Fibroblast of skin of back (primary cell): ENCODE results near the gene SPRR1A.
"Not testable (repeated sequence)": the region's sequence is repeated elsewhere in the genome, so short reads cannot be mapped to it uniquely, and the experiment has no call there.

Experiments used
- DNase-seq: peaks from one replicate; pipeline ENCODE4 v3.0.0-alpha.2; 2013

The SPRR1A gene

DNA sequence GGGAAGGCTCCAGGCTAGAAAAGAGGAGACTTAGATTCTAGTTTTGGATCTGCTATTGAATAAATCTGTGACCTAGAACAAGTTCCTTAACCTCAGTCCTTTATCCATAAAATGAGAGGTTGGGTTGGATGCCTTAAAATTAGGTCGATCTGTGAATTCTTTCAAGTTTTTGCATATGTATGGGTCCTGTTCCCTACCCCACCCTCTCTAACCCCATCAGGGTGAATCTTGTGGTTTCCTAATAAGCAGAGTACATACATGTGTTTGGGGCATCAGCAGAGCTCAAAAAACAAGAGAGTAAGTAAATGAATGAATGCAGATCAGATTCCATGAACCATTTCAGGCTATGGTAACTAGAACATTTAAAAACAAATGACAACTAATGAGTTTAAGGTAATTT lies 7.2 kb upstream of the SPRR1A start:
- no peak for DNase-seq

- DNase-seq, result no peak
These were observed 6.3 kb upstream of the SPRR1A start for GRCh38 chr1:152977614-152978013.

GRCh38 chr1:152980676-152981075 lies 3.2 kb upstream of the SPRR1A start:
- DNase-seq, result no peak

DNA sequence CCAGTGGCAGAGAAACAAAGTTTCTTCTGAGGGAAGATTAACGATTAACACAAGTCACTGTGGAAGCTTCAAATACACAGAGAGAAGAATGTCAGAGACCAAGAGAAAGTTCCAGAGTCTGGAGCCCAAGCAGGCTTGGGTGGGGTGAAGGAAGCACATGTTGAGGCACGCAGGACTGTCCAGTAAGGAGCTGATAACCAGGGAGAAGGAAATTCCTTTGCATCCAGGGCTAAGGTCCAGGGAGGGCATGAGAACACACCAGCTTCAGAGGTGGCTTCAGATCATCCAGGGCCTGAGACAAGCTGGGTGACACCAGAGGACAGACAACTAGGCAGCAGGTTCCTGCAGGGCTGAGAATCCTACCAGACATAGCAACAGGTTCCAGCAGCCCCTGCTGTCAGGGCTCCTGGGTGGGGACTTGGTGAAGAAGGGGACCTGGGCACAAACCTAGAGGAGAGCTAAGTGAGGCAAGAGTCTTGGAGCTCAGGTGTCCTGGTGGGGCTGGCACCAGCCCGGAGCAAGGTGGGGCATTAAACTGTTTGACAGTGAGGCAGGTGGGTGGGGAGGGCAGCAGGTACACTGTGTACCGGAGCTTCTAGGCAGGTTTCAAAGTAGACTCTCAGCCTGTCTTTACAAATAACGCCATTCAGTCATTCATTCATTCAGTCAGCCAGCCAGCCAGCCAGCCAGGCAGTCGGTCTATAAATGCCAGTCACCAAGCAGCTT lies 2.6 kb upstream of the SPRR1A start:
- no peak for DNase-seq

GRCh38 chr1:152982076-152982475 lies 1.8 kb upstream of the SPRR1A start:
- no peak for DNase-seq

- DNase-seq, result no peak
These were observed 647 bp upstream of the SPRR1A start for GRCh38 chr1:152983234-152983633.

- DNase-seq, result no peak
These were observed 2.7 kb downstream of the SPRR1A start for GRCh38 chr1:152986578-152986977.

- no peak for DNase-seq
These were observed 9.3 kb downstream of the SPRR1A start for GRCh38 chr1:152993186-152993585.

- DNase-seq, result no peak
These were observed 12.0 kb downstream of the SPRR1A start for GRCh38 chr1:152995842-152996241.

DNA sequence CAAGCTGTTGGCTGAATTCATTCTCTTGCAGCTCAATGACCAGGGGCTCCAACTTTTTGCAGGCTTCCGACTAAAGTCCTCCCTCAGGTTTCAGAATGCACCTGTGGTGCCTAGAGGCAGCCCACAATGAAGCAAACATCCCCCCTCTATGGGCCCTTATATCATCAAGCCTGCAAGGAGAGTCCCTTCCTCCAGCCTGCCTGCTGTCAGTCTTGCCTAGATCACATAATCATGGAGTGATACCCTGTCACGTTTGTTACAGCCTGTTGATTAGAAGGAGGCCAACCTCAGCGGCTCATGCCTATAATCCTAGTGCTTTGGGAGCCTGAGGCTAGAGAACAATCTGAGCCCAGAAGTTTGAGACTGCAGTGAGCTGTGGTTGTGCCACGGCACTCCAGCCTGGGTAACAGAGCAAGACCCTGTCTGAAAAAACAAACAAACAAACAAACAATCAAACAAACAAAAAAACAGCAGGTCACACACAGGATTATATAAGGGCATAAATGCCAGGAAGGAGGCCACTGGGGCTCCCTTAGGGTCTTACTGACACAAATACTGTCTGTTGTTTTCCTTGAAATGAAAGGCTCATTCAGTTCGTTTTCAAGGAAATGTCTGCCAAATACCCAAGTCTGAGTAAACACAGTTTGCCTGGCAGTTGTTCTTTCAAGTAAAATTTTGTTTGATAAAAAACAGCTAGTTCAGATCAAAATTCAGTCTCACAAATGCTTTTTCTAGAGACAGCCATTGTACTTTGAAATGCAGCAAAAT lies 12.9 kb downstream of the SPRR1A start:
- no peak for DNase-seq

DNA sequence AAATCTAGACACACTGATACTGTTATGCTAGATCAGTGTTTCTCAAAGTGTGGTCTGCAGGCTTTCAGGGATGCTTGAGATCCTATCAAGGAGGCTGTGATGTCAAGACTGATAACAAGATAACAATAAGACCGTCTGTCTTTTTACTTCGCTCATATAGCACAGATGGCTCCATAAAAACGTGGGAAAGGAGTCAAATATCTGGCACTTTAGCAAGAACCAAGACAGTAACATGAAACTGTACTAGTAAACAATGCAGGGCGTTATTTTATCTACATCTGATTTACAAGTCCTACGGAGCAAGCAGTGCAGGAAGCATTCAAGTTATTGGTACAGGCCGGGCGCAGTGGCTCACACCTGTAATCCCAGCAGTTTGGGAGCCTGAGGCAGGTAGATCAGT lies 14.0 kb downstream of the SPRR1A start:
- no peak for DNase-seq

GRCh38 chr1:152998476-152998875 lies 14.6 kb downstream of the SPRR1A start:
- DNase-seq, result no peak

- DNase-seq, result no peak
These were observed 15.9 kb downstream of the SPRR1A start for GRCh38 chr1:152999818-153000217.

- DNase-seq, result no peak
These were observed 16.4 kb downstream of the SPRR1A start for GRCh38 chr1:153000294-153000693.

- DNase-seq, result no peak
These were observed 17.5 kb downstream of the SPRR1A start, which contains the start of gene SPRR3 for GRCh38 chr1:153001382-153001781. SPRR3 (plus strand) TSS chr1:153001749; CDS start chr1:153003021, 1,272 bp downstream.

DNA sequence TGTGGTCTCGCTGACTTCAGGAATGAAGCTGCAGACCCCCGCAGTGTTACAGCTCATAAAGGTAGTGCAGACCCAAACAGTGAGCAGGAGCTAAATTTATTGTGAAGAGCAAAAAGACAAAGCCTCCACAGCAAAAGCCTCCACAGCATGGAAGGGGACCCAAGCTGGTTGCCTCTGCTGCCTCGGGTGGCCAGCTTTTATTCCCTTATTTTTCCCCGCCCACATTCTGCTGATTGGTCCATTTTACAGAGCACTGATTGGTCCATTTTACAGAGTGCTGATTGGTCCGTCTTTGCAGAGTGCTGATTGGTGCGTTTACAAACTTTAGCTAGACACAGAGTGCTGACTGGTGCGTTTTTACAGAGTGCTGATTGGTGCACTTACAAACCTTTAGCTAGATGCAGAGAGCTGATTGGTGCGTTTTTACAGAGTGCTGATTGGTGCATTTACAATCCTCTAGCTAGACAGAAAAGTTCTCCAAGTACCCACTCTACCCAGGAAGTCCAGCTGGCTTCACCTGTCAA lies 27.4 kb downstream of the SPRR1A start:
- DNase-seq, result not testable (repeated sequence)

DNA sequence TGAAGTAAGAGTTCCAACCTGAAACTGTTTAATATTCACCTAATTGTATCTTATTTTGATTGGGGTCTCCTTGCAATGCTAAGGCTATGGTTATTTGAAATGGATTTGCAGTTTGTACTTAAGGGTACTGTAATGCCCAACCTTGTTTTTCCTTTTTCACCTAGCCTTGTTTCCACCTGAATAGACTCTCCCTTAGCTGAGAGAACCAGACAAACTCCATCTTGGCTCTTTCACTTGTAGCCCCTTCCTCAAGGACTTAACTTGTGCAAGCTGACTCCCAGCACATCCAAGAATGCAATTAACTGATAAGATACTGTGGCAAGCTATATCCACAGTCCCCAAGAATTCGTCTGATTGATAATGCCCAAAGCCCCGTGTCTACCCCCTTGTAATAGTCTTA lies 37.9 kb downstream of the SPRR1A start:
- DNase-seq, result not testable (repeated sequence)

DNA sequence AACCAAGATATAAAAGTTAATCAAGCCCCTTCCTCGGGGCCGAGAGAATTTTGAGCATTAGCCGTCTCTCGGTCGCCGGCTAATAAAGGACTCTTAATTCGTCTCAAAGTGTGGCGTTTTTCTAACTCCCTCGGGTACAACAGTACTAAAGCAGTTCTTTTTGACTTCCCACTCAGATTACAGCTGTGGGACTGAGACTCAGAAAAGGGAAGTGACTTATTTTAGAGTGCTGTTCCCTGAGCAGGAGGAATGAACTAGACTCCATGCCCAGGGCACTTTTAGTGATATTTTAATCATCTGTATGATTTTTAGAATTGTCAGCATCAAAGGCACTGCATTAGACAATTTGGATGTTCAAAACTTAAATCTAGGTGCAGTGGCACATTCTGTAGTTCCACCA lies 38.5 kb downstream of the SPRR1A start:
- DNase-seq, result not testable (repeated sequence)

DNA sequence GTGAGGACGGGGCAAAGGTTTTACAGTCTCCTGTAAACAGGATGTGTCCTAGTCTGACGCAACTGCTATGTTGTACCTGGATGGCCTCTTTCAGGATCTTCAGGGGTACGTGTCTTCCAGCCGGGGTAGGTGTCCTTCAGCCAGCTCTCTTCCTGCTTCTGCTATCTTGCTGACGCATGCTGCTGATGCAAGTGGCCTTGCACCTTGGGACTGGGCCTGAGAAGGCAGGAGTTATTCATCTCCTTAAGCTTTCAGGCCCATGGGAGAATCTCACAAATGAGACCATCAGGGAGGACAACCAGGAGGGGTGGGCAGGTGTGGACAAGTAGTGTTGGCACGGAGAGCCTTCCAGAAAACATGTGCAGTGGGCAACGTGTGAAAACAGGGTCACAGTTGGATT lies 39.2 kb downstream of the SPRR1A start:
- no peak for DNase-seq

GRCh38 chr1:153024413-153024812 lies 40.5 kb downstream of the SPRR1A start:
- no peak for DNase-seq

- DNase-seq, result no peak
These were observed 41.9 kb downstream of the SPRR1A start for GRCh38 chr1:153025797-153026196.

DNA sequence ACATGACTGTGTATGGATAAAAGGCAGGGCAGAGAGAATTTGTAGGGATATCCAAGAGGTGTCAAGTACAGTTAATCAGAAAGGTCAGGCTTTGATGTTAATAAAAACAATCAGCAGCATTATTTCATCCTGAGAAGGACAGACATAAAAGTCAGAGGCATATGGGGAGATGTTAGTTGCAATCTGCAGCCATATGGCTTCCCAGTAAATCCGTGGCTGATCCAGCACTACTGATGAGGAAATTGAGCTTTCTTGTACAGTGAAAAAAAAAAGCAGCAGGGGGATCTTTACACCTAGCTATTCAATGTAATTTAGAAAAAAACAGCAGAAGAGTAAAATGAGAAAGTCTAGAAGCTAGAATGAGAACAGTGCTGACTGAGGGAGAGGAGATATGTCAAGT lies 44.9 kb downstream of the SPRR1A start:
- DNase-seq, result no peak

GRCh38 chr1:153030895-153031294 lies 47.0 kb downstream of the SPRR1A start, which contains the start of gene SPRR1B:
SPRR1B (plus strand) TSS chr1:153031203; CDS start chr1:153032346, 1,143 bp downstream.
- DNase-seq, result no peak

DNA sequence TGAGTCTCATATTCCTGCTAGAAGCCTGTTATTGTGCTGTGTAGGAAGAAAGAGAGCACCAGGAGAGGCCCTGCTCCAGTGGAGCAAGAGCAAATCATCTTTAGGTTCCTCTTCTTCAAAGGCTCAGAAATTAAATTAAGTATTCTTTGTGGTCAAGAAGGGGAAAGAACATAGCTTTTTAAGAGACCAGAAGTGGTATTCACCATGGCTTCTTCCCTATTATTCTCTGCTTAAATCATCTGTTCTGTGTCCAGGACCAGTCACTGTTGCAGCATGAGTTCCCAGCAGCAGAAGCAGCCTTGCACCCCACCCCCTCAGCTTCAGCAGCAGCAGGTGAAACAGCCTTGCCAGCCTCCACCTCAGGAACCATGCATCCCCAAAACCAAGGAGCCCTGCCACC lies 48.2 kb downstream of the SPRR1A start:
- no peak for DNase-seq
